ENCODE data around the gene SLC66A2.

GRCh38 chr18:79926715-79927606, 24.5 kb downstream of the SLC66A2 start:
- TF ChIP-seq POLR2A (IDR thresholded peaks at IDR 0.05): no peak
- TF ChIP-seq, protein P1, sequence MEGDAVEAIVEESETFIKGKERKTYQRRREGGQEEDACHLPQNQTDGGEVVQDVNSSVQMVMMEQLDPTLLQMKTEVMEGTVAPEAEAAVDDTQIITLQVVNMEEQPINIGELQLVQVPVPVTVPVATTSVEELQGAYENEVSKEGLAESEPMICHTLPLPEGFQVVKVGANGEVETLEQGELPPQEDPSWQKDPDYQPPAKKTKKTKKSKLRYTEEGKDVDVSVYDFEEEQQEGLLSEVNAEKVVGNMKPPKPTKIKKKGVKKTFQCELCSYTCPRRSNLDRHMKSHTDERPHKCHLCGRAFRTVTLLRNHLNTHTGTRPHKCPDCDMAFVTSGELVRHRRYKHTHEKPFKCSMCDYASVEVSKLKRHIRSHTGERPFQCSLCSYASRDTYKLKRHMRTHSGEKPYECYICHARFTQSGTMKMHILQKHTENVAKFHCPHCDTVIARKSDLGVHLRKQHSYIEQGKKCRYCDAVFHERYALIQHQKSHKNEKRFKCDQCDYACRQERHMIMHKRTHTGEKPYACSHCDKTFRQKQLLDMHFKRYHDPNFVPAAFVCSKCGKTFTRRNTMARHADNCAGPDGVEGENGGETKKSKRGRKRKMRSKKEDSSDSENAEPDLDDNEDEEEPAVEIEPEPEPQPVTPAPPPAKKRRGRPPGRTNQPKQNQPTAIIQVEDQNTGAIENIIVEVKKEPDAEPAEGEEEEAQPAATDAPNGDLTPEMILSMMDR (IDR thresholded peaks at IDR 0.05): no peak

Measured in lower leg skin (tissue), 3 donors.